Adrenal gland (tissue), 12 donors: ENCODE measurements around the gene SAMD4A. TPM values are rescaled to one million over a fixed set of nuclear protein-coding genes. Genes with fewer than 3 reads are reported as not detected.

ENCODE experiments used
- DNase-seq, 7 donors: peaks; one replicate each; pipeline ENCODE4 v3.0.0-alpha.2; 2019 to 2020
- H3K27ac ChIP-seq, 5 donors: fragments of 200-600 bp; sonication (generic) in 4 of 5; 1 replicate in 3 of 5; 2 replicates in 2 of 5; pipeline versions ENCODE4 v1.5.1 to v1.8.0; 2016 to 2020; ENCODE audit warnings: mild to moderate bottlenecking in 1 of 5
- H3K27me3 ChIP-seq: fragments of 200-600 bp; 2 replicates; pipeline ENCODE4 v1.8.0; 2021
- H3K36me3 ChIP-seq, 2 donors: fragments of 200-600 bp; replicated peaks in 1 of 2; 1 replicate in 1 of 2; 2 replicates in 1 of 2; pipeline versions ENCODE4 v1.5.1 to v1.8.0; 2018 to 2022
- H3K4me1 ChIP-seq, 2 donors: fragments of 200-600 bp; replicated peaks in 1 of 2; 1 replicate in 1 of 2; 2 replicates in 1 of 2; pipeline versions ENCODE4 v1.5.1 to v1.8.0; 2018 to 2021
- H3K4me3 ChIP-seq, 4 donors: fragments of 200-600 bp; sonication (generic) in 3 of 4; one replicate each; pipeline ENCODE4 v1.5.1; 2016 to 2018
- H3K9me3 ChIP-seq, 3 donors: fragments of 200-600 bp; sonication (generic) in 1 of 3; replicated peaks in 1 of 3; 1 replicate in 2 of 3; 2 replicates in 1 of 3; pipeline versions ENCODE4 v1.5.1 to v1.8.0; 2016 to 2021
- CTCF ChIP-seq, 6 experiments: fragments of 450-650 bp in 4 of 6; fragments of 200-600 bp in 2 of 6; sonication (generic) in 1 of 6; IDR thresholded peaks; 1 replicate in 5 of 6; 2 replicates in 1 of 6; pipeline versions ENCODE4 v1.5.1 to v1.8.0; 2016 to 2021; ENCODE audit warnings: antibody characterized with exemption in 6 of 6, mild to moderate bottlenecking in 2 of 6, moderate library complexity in 1 of 6
- POLR2A ChIP-seq, 2 donors: fragments of 450-650 bp; IDR thresholded peaks; one replicate each; pipeline ENCODE4 v1.6.1; 2017; ENCODE audit warnings: antibody characterized with exemption in 2 of 2, mild to moderate bottlenecking in 2 of 2, moderate library complexity in 1 of 2
- WGBS, 4 donors: extraction: QIAGEN DNeasy Blood & Tissue Kit in 2 of 4; methylation state at CpG; one replicate each; pipeline versions ENCODE4 v1.1.5 to v1.1.7; 2013 to 2017; 5-methylcytosine and 5-hydroxymethylcytosine counted together
- intact Hi-C, 2 donors: fragments of 100-400 bp; cut with DNase I; formaldehyde crosslinking; loops; one replicate each; pipeline versions ENCODE4 v1.14.1 to v1.15.0; 2022 to 2023
- polyA plus RNA-seq, 3 donors: library from polyadenylated mRNA; stranded (reverse); fragments of 200-250 nt in 2 of 3; fragments of 350-450 nt in 1 of 3; fragmentation: Illumina TruSeq in 1 of 3; extraction: RNeasy Lipid Tissue Mini Kit (QIAGEN cat#74804) in 1 of 3; gene quantifications; one replicate each; pipeline ENCODE4 v1.2.3, GENCODE V29; 2013 to 2014
- total RNA-seq, 9 donors: library from RNA; depleted of rRNA in 4 of 9; stranded (reverse); fragments of >200 nt in 4 of 9; fragments of 120-200 nt in 1 of 9; fragmentation: NEBNext Ultra II Directional in 1 of 9; extraction: Animal tissue kit (Norgen Biotek cat#: 25700) in 1 of 9; gene quantifications; one replicate each; pipeline versions ENCODE4 v1.1.0 to v1.2.4, GENCODE V29; 2013 to 2023
- donor health status: healthy with polysubstance abuse.
- donor health status: Bipolar disorder and iron deficiency.
- donor health status: DM: yes; HTN: yes; CAD: no.
- donor health status: DM: no; HTN: no; CAD: no.
- donor health status: DM: no; HTN: no; CAD: no.
- donor health status: DM: yes; HTN: yes; CAD: no.

SAMD4A gene
- total and polyA plus RNA-seq, 12 donors = 2.2 to 13.2 (median 8.3) TPM

DNA sequence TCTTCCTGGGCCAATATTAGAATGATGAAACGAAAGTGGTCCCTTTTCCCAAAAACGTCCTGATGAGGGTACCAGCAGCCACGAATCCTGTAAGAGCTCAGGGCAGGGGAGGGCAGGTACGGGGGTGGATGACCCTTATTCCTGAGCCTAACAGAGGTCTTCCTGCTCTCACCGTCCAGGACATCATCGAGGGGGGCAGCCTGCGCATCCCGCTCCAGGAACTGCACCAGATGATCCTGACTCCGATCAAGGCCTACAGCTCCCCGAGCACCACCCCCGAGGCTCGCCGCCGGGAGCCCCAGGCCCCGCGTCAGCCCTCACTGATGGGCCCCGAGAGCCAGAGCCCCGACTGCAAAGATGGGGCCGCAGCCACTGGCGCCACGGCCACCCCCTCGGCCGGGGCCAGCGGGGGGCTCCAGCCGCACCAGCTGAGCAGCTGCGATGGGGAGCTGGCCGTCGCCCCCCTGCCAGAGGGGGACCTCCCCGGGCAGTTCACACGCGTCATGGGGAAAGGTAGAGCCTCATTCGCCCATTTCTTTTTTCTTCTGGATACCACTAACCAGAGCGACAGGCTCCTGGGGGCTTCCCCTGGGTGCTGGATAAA is 193.2 kb downstream of the SAMD4A start:
- 91 to 96% (median 93%) methylated on average over 13 to 33 of the region's 33 CpGs for WGBS, 4 donors
- TF ChIP-seq POLR2A (IDR thresholded peaks at IDR 0.05) (no peak), CTCF (IDR thresholded peaks at IDR 0.05) (no peak)
- Histone ChIP-seq H3K27me3 (no peaks in the 10 kb centered on the region), H3K4me1 (no peaks in the 10 kb centered on the region), H3K9me3 (no peaks in the 10 kb centered on the region), H3K27ac (no peak overlapping the region), H3K36me3 (no peaks in the 10 kb centered on the region), H3K4me3 (no peak overlapping the region)
- intact Hi-C loops = no loop called here
- DNase-seq = no peak

DNA sequence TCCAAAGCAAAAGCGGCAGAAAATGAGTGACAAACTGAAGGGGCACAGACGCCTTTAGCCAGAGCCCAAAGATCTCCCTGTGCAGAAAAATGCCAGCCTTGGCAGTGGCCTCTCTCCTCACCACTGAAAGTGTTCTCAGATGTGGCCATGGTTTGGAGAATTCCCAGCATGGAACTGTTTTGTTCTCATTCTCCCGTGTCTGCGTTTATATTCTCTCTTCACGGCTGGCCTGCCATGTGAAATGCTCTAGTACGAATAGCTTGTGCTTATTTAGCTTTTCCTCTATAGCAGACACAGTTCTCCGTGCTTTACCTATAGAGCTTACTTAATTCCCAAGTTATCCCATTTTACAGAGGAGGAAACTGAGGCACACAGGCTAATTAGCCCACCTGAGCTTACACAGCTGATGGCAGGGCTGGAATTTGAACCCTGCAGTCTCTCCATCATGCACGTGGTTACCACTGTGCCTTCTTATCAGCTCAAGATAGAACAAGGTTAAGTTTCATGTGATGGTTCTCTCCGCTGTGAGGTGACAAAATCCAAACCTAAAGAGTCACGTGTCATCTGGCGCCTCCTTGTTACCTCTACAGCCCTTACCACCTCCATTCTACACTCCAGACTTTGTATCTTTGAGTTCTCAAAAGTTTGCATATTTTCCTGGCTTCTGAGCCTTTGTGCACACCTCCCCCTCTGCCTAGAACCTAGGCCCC is 194.1 kb downstream of the SAMD4A start:
- H3K27me3 ChIP-seq = no peaks in the 10 kb centered on the region
- no peaks in the 10 kb centered on the region for H3K36me3 ChIP-seq
- no peak overlapping the region for H3K27ac ChIP-seq
- no peaks in the 10 kb centered on the region for H3K4me1 ChIP-seq
- no peaks in the 10 kb centered on the region for H3K9me3 ChIP-seq
- DNase-seq = no peak
- H3K4me3 ChIP-seq = no peak overlapping the region
- WGBS, 4 donors = 92 to 95% (median 94%) methylated on average over 11 of the region's 11 CpGs
- intact Hi-C loops = no loop called here
- TF ChIP-seq POLR2A (IDR thresholded peaks at IDR 0.05) (no peak), CTCF (IDR thresholded peaks at IDR 0.05) (no peak)

- Histone ChIP-seq H3K9me3 (no peaks in the 10 kb centered on the region), H3K36me3 (no peaks in the 10 kb centered on the region), H3K27me3 (no peaks in the 10 kb centered on the region), H3K4me3 (no peak overlapping the region), H3K27ac (no peak overlapping the region), H3K4me1 (no peaks in the 10 kb centered on the region)
- TF ChIP-seq CTCF (IDR thresholded peaks at IDR 0.05) = no peak
- TF ChIP-seq POLR2A (IDR thresholded peaks at IDR 0.05) = no peak
- intact Hi-C loops = no loop called here
- DNase-seq = no peak
- WGBS, 4 donors = 90 to 96% (median 94%) methylated on average over 6 of the region's 6 CpGs
These were observed 194.9 kb downstream of the SAMD4A start for GRCh38 chr14:54761835-54762234.

- Histone ChIP-seq H3K36me3 (no peaks in the 10 kb centered on the region), H3K27ac (no peak overlapping the region), H3K4me1 (no peaks in the 10 kb centered on the region), H3K9me3 (no peaks in the 10 kb centered on the region), H3K27me3 (no peaks in the 10 kb centered on the region), H3K4me3 (no peak overlapping the region)
- TF ChIP-seq CTCF (IDR thresholded peaks at IDR 0.05) = no peak
- TF ChIP-seq POLR2A (IDR thresholded peaks at IDR 0.05) = no peak
- no peak for DNase-seq
- intact Hi-C loops = no loop called here
- 78 to 98% (median 94%) methylated on average over 5 of the region's 5 CpGs for WGBS, 4 donors
These were observed 195.4 kb downstream of the SAMD4A start for GRCh38 chr14:54762296-54762695.
